Gastrocnemius medialis (tissue), 4 donors: ENCODE measurements around the gene PITX1. TPM values are rescaled to one million over a fixed set of nuclear protein-coding genes. Genes with fewer than 3 reads are reported as not detected.

ENCODE experiments used
- ATAC-seq, 2 donors: fragments of 150-250 bp; one replicate each; pipeline ENCODE4 v1.9.1; 2016
- DNase-seq, 2 donors: peaks; one replicate each; pipeline ENCODE4 v3.0.0-alpha.2; 2019
- H3K27ac ChIP-seq, 4 donors: fragments of 200-600 bp; sonication (generic); 1 replicate in 1 of 4; 2 replicates in 3 of 4; pipeline ENCODE4 v1.5.1; 2016 to 2018; ENCODE audit warnings: mild to moderate bottlenecking in 2 of 4, moderate library complexity in 1 of 4
- H3K27me3 ChIP-seq, 3 donors: fragments of 200-600 bp; sonication (generic) in 2 of 3; 1 replicate in 1 of 3; 2 replicates in 2 of 3; pipeline versions ENCODE4 v1.5.1 to v1.6.0; 2016 to 2019; ENCODE audit warnings: mild to moderate bottlenecking in 1 of 3, moderate library complexity in 1 of 3
- H3K36me3 ChIP-seq, 2 donors: fragments of 200-600 bp; sonication (generic) in 1 of 2; one replicate each; pipeline ENCODE4 v1.5.1; 2017 to 2018
- H3K4me1 ChIP-seq, 2 donors: fragments of 200-600 bp; sonication (generic) in 1 of 2; one replicate each; pipeline ENCODE4 v1.5.1; 2016 to 2017; ENCODE audit warnings: mild to moderate bottlenecking in 2 of 2
- H3K4me3 ChIP-seq, 4 donors: fragments of 200-600 bp; sonication (generic) in 3 of 4; 1 replicate in 1 of 4; 2 replicates in 3 of 4; pipeline ENCODE4 v1.5.1; 2016 to 2019; ENCODE audit warnings: mild to moderate bottlenecking in 2 of 4
- H3K9me3 ChIP-seq, 3 donors: fragments of 200-600 bp; sonication (generic) in 2 of 3; 1 replicate in 1 of 3; 2 replicates in 2 of 3; pipeline ENCODE4 v1.5.1; 2016 to 2019
- CTCF ChIP-seq, 5 experiments: fragments of 450-650 bp in 3 of 5; fragments of 200-600 bp in 2 of 5; sonication (generic) in 2 of 5; IDR thresholded peaks in 4 of 5; conservative IDR thresholded peaks in 1 of 5; 1 replicate in 4 of 5; 2 replicates in 1 of 5; pipeline ENCODE4 v1.5.1; 2016 to 2019; ENCODE audit warnings: antibody characterized with exemption in 5 of 5, mild to moderate bottlenecking in 3 of 5, moderate library complexity in 3 of 5
- POLR2A ChIP-seq, 2 donors: fragments of 450-650 bp; IDR thresholded peaks; one replicate each; pipeline ENCODE4 v1.6.1; 2017; ENCODE audit warnings: antibody characterized with exemption in 2 of 2, mild to moderate bottlenecking in 2 of 2, moderate library complexity in 2 of 2
- in situ Hi-C, 4 donors: fragments of 200-750 bp; cut with MboI; loops; one replicate each; pipeline versions ENCODE4 v1.15.0 to v1.8.0; 2017; ENCODE audit warnings: low sequenced_read_pairs in 4 of 4
- intact Hi-C: fragments of 100-400 bp; cut with DNase I; formaldehyde crosslinking; loops from one replicate; pipeline ENCODE4 v1.15.1; 2023; ENCODE audit warnings: low total_unique reads
- total RNA-seq, 4 donors: library from RNA; depleted of rRNA; stranded (reverse); fragments of >200 nt; gene quantifications; one replicate each; pipeline versions ENCODE4 v1.1.0 to v1.2.3, GENCODE V29; 2016

The PITX1 gene
- total RNA-seq, 4 donors from 2014 or later, result 5.3 to 21.2 (median 9.3) TPM

- no peaks in the 10 kb centered on the region for H3K27me3 ChIP-seq
- H3K4me1 ChIP-seq, result no peaks in the 10 kb centered on the region
- DNase-seq, result no peak
- H3K36me3 ChIP-seq, result no peaks in the 10 kb centered on the region
- H3K9me3 ChIP-seq, result no peaks in the 10 kb centered on the region
- intact Hi-C loops (no loop called here), in situ Hi-C loops (no loop called here)
- H3K4me3 ChIP-seq, result no peak overlapping the region
- TF ChIP-seq POLR2A (IDR thresholded peaks at IDR 0.05) (no peak), CTCF (IDR thresholded peaks at IDR 0.05 in 4 of 5, conservative IDR thresholded peaks at IDR 0.05 in 1 of 5) (no peak)
- ATAC-seq, result no peak
- H3K27ac ChIP-seq, result no peak overlapping the region
Observed at GRCh38 chr5:135063056-135063445, 29.0 kb upstream of the PITX1 start.

GRCh38 chr5:135062216-135063055 lies 28.4 kb upstream of the PITX1 start:
- intact Hi-C loops (no loop called here), in situ Hi-C loops (no loop called here)
- H3K27me3 ChIP-seq, result no peaks in the 10 kb centered on the region
- H3K36me3 ChIP-seq, result no peaks in the 10 kb centered on the region
- no peaks in the 10 kb centered on the region for H3K4me1 ChIP-seq
- H3K4me3 ChIP-seq, result no peak overlapping the region
- no peak for TF ChIP-seq CTCF (IDR thresholded peaks at IDR 0.05 in 4 of 5, conservative IDR thresholded peaks at IDR 0.05 in 1 of 5)
- TF ChIP-seq POLR2A (IDR thresholded peaks at IDR 0.05), result no peak
- DNase-seq (no peak), ATAC-seq (no peak)
- no peak overlapping the region for H3K27ac ChIP-seq
- H3K9me3 ChIP-seq, result no peaks in the 10 kb centered on the region

GRCh38 chr5:135061001-135061400 lies 27.0 kb upstream of the PITX1 start:
- H3K9me3 ChIP-seq, result no peaks in the 10 kb centered on the region
- in situ Hi-C loops (no loop called here), intact Hi-C loops (no loop called here)
- no peaks in the 10 kb centered on the region for H3K36me3 ChIP-seq
- DNase-seq (no peak), ATAC-seq (no peak)
- no peaks in the 10 kb centered on the region for H3K27me3 ChIP-seq
- TF ChIP-seq POLR2A (IDR thresholded peaks at IDR 0.05) (no peak), CTCF (IDR thresholded peaks at IDR 0.05 in 4 of 5, conservative IDR thresholded peaks at IDR 0.05 in 1 of 5) (no peak)
- peaks cover 5 to 10% of the 10 kb centered on the region in 2 donors for H3K4me1 ChIP-seq
- no peak overlapping the region for H3K27ac ChIP-seq
- H3K4me3 ChIP-seq, result no peak overlapping the region

- Histone ChIP-seq H3K4me3 (no peak overlapping the region), H3K27me3 (no peaks in the 10 kb centered on the region), H3K4me1 (peaks cover 8 to 19% of the 10 kb centered on the region in 2 donors), H3K27ac (no peak overlapping the region), H3K36me3 (no peaks in the 10 kb centered on the region), H3K9me3 (no peaks in the 10 kb centered on the region)
- DNase-seq (no peak), ATAC-seq (no peak)
- TF ChIP-seq CTCF (IDR thresholded peaks at IDR 0.05 in 4 of 5, conservative IDR thresholded peaks at IDR 0.05 in 1 of 5) (no peak), POLR2A (IDR thresholded peaks at IDR 0.05) (no peak)
- intact Hi-C loops, result no loop called here
- in situ Hi-C loops, result no loop called here
Observed at GRCh38 chr5:135060021-135060420, 26.0 kb upstream of the PITX1 start.
